Gastroesophageal sphincter (tissue), 4 donors: Measurements from ENCODE around the gene SLC38A11. TPM values are rescaled to one million over a fixed set of nuclear protein-coding genes. Genes with fewer than 3 reads are reported as not detected.

Experiments used
- ATAC-seq: fragments of 150-250 bp; one replicate; pipeline ENCODE4 v1.9.1; 2016; ENCODE audit warnings: mild to moderate bottlenecking, moderate library complexity
- H3K27ac ChIP-seq, 4 donors: fragments of 200-600 bp; sonication (generic) in 3 of 4; 1 replicate in 3 of 4; 2 replicates in 1 of 4; pipeline ENCODE4 v1.5.1; 2016 to 2019
- H3K27me3 ChIP-seq: fragments of 200-600 bp; sonication (generic); one replicate; pipeline ENCODE4 v1.5.1; 2019
- H3K36me3 ChIP-seq, 2 donors: fragments of 200-600 bp; sonication (generic); one replicate each; pipeline ENCODE4 v1.5.1; 2019; ENCODE audit warnings: control low read depth in 1 of 2
- H3K4me1 ChIP-seq, 3 donors: fragments of 200-600 bp; sonication (generic); 1 replicate in 2 of 3; 2 replicates in 1 of 3; pipeline ENCODE4 v1.5.1; 2016 to 2019; ENCODE audit warnings: control low read depth in 2 of 3
- H3K4me3 ChIP-seq, 2 donors: fragments of 200-600 bp; sonication (generic); one replicate each; pipeline ENCODE4 v1.5.1; 2019; ENCODE audit warnings: mild to moderate bottlenecking in 1 of 2, moderate library complexity in 1 of 2
- H3K9me3 ChIP-seq, 3 donors: fragments of 200-600 bp; sonication (generic); one replicate each; pipeline ENCODE4 v1.5.1; 2017 to 2019; ENCODE audit warnings: control low read depth in 2 of 3
- CTCF ChIP-seq, 4 experiments: fragments of 200-600 bp in 2 of 4; fragments of 450-650 bp in 2 of 4; sonication (generic) in 1 of 4; IDR thresholded peaks; one replicate each; pipeline ENCODE4 v1.5.1; 2017 to 2019; ENCODE audit warnings: antibody characterized with exemption in 4 of 4, mild to moderate bottlenecking in 2 of 4, moderate library complexity in 2 of 4
- EP300 ChIP-seq: sonication (generic); formaldehyde crosslinking; IDR thresholded peaks from one replicate; pipeline ENCODE4 v1.6.1; 2017; ENCODE audit warnings: antibody characterized with exemption, mild to moderate bottlenecking
- POLR2A ChIP-seq, 2 donors: fragments of 450-650 bp; IDR thresholded peaks; one replicate each; pipeline ENCODE4 v1.6.1; 2017; ENCODE audit warnings: antibody characterized with exemption in 2 of 2, mild to moderate bottlenecking in 2 of 2, moderate library complexity in 1 of 2
- POLR2AphosphoS5 ChIP-seq: sonication (generic); formaldehyde crosslinking; IDR thresholded peaks from one replicate; pipeline ENCODE4 v1.6.1; 2017; ENCODE audit warnings: antibody characterized with exemption
- WGBS, 2 donors: methylation state at CpG; one replicate each; pipeline ENCODE4 v1.1.5; 2018; ENCODE audit warnings: low coverage in 1 of 2; 5-methylcytosine and 5-hydroxymethylcytosine counted together
- total RNA-seq, 4 donors: library from RNA; depleted of rRNA; stranded (reverse); fragments of >200 nt; gene quantifications; one replicate each; pipeline ENCODE4 v1.1.0, GENCODE V29; 2016

SLC38A11 gene
- total RNA-seq, 4 donors from 2014 or later: 0.49 to 11.7 (median 2.7) TPM

GRCh38 chr2:164896226-164896625 lies 59.1 kb downstream of the SLC38A11 start:
- no peaks in the 10 kb centered on the region for H3K27me3 ChIP-seq
- no peaks in the 10 kb centered on the region for H3K4me1 ChIP-seq
- H3K27ac ChIP-seq: no peak overlapping the region
- H3K9me3 ChIP-seq: no peaks in the 10 kb centered on the region
- no peaks in the 10 kb centered on the region for H3K36me3 ChIP-seq
- ATAC-seq: no peak
- TF ChIP-seq POLR2A (IDR thresholded peaks at IDR 0.05) (no peak), CTCF (IDR thresholded peaks at IDR 0.05) (no peak), EP300 (no peak), POLR2AphosphoS5 (no peak)
- 89 to 90% methylated on average over 4 of the region's 4 CpGs for WGBS, 2 donors
- no peak overlapping the region for H3K4me3 ChIP-seq

- Histone ChIP-seq H3K27ac (no peak overlapping the region), H3K4me3 (no peak overlapping the region), H3K4me1 (peaks cover 0 to 8% (median 0%) of the 10 kb centered on the region in 3 donors), H3K36me3 (no peaks in the 10 kb centered on the region), H3K27me3 (no peaks in the 10 kb centered on the region), H3K9me3 (no peaks in the 10 kb centered on the region)
- no peak for TF ChIP-seq CTCF (IDR thresholded peaks at IDR 0.05)
- no peak for TF ChIP-seq POLR2A (IDR thresholded peaks at IDR 0.05)
- no peak for TF ChIP-seq EP300
- no peak for TF ChIP-seq POLR2AphosphoS5
- ATAC-seq: no peak
- WGBS, 2 donors: 54 to 81% methylated on average over 5 of the region's 5 CpGs
Measured at GRCh38 chr2:164891460-164891859, 63.9 kb downstream of the SLC38A11 start.

GRCh38 chr2:164890544-164890943 lies 64.8 kb downstream of the SLC38A11 start:
- Histone ChIP-seq H3K9me3 (no peaks in the 10 kb centered on the region), H3K4me1 (peaks cover 0 to 8% (median 0%) of the 10 kb centered on the region in 3 donors), H3K36me3 (no peaks in the 10 kb centered on the region), H3K27me3 (no peaks in the 10 kb centered on the region), H3K4me3 (no peak overlapping the region), H3K27ac (no peak overlapping the region)
- ATAC-seq: no peak
- no peak for TF ChIP-seq POLR2A (IDR thresholded peaks at IDR 0.05)
- no peak for TF ChIP-seq EP300
- TF ChIP-seq POLR2AphosphoS5: no peak
- no peak for TF ChIP-seq CTCF (IDR thresholded peaks at IDR 0.05)
- WGBS, 2 donors: 47 to 49% methylated on average over 4 of the region's 4 CpGs

GRCh38 chr2:164888592-164888991 lies 66.7 kb downstream of the SLC38A11 start:
- WGBS, 2 donors: 90% methylated on average over 3 of the region's 3 CpGs; no CpG with 5 or more reads in 1 of the 2 donors
- H3K9me3 ChIP-seq: no peaks in the 10 kb centered on the region
- H3K27me3 ChIP-seq: no peaks in the 10 kb centered on the region
- TF ChIP-seq EP300 (no peak), POLR2A (IDR thresholded peaks at IDR 0.05) (no peak), CTCF (IDR thresholded peaks at IDR 0.05) (no peak), POLR2AphosphoS5 (no peak)
- H3K4me3 ChIP-seq: no peak overlapping the region
- H3K27ac ChIP-seq: no peak overlapping the region
- ATAC-seq: no peak
- no peaks in the 10 kb centered on the region for H3K36me3 ChIP-seq
- H3K4me1 ChIP-seq: peaks cover 0 to 8% (median 0%) of the 10 kb centered on the region in 3 donors

- WGBS, 2 donors: 59 to 73% methylated on average over 3 to 4 of the region's 4 CpGs
- no peak for ATAC-seq
- H3K27ac ChIP-seq: no peak overlapping the region
- H3K9me3 ChIP-seq: no peaks in the 10 kb centered on the region
- H3K27me3 ChIP-seq: no peaks in the 10 kb centered on the region
- H3K4me1 ChIP-seq: peaks cover 0 to 11% (median 0%) of the 10 kb centered on the region in 3 donors
- H3K4me3 ChIP-seq: no peak overlapping the region
- H3K36me3 ChIP-seq: no peaks in the 10 kb centered on the region
- no peak for TF ChIP-seq POLR2A (IDR thresholded peaks at IDR 0.05)
Measured at GRCh38 chr2:164887434-164888144, 67.7 kb downstream of the SLC38A11 start.
